GM12873 (cell line): ENCODE data around the gene GREM1.

ENCODE experiments used
- CTCF ChIP-seq: IDR thresholded peaks from 2 replicates; pipeline ENCODE4 v1.5.1; 2012; ENCODE audit warnings: low read depth, mild to moderate bottlenecking, moderate library complexity, low read length, control low read depth; ENCODE audit not compliant: insufficient read depth; ENCODE audit errors: missing control alignments

GREM1 gene

GRCh38 chr15:32790352-32790999, 72.7 kb downstream of the GREM1 start:
- TF ChIP-seq CTCF = no peak

- TF ChIP-seq CTCF = no peak
Measured at GRCh38 chr15:32792436-32792835, 74.6 kb downstream of the GREM1 start.
